ENCODE data around the gene SLF2. TPM values are rescaled to one million over a fixed set of nuclear protein-coding genes. Genes with fewer than 3 reads are reported as not detected.
A peak's percentile ranks its signal among the peaks of the same experiment; 100 is the strongest.

The SLF2 gene
- total RNA-seq, 1 experiment from 2014 or later = 23.1 TPM

- peaks cover 17 to 82% (median 48%) of the 10 kb centered on the region in 3 experiments; a peak in 6 of 7 replicates for H3K36me3 Mint-ChIP-seq (ENCODE audit: insufficient read depth in 1 of 3, low read depth in 3 of 3)
- H3K79me1 ChIP-seq (ENCODE audit: insufficient read depth, low read depth, low read length, poor library complexity, severe bottlenecking) = no peaks in the 10 kb centered on the region
- no peak overlapping the region for H3K4me3 Mint-ChIP-seq
- no peak overlapping the region for H4K5ac ChIP-seq (ENCODE audit: insufficient read length, low read depth, low read length)
- H2BK20ac ChIP-seq (ENCODE audit: low read depth, low read length, poor library complexity, severe bottlenecking) = no peak overlapping the region
- H3K9ac ChIP-seq (ENCODE audit: extremely low read depth, insufficient read length, low read length) = no peak overlapping the region
- H4K20me1 ChIP-seq (ENCODE audit: control insufficient read depth, insufficient read depth, insufficient read length) = no peaks in the 10 kb centered on the region
- no peak overlapping the region for H4K8ac ChIP-seq (replicated peaks; ENCODE audit: insufficient read length, low read depth, low read length)
- H2BK12ac ChIP-seq (ENCODE audit: insufficient read length, low read depth, low read length) = no peak overlapping the region
- no peak overlapping the region for H3T11ph ChIP-seq (ENCODE audit: low read length)
- no peak overlapping the region for H3K4me2 ChIP-seq (ENCODE audit: insufficient read depth, insufficient read length, low read length)
- no peak overlapping the region for H3K27ac ChIP-seq (ENCODE audit: insufficient read length, low read depth, low read length)
- no peaks in the 10 kb centered on the region for H3K23me2 ChIP-seq (ENCODE audit: insufficient read length, low read depth, low read length, poor library complexity, severe bottlenecking)
- 0 out of 7 replicates have a peak overlapping the region, but pooled peaks of 1 of the 3 experiments have one; percentile 44 for H3K27ac Mint-ChIP-seq
- H3K79me2 ChIP-seq (ENCODE audit: insufficient read depth, low read length) = no peaks in the 10 kb centered on the region
- no peak overlapping the region for H2BK5ac ChIP-seq (ENCODE audit: insufficient read length, low read length)
- no peak overlapping the region for H3K56ac ChIP-seq (ENCODE audit: insufficient read length, low read depth, low read length)
- H2AK5ac ChIP-seq (ENCODE audit: insufficient read length, low read length) = no peak overlapping the region
- no peak overlapping the region for H3K14ac ChIP-seq (ENCODE audit: insufficient read depth, low read length)
- H3K27me3 ChIP-seq (ENCODE audit: insufficient read depth, low read length) = no peaks in the 10 kb centered on the region
- no peak overlapping the region for H2AFZ ChIP-seq (ENCODE audit: low read length)
- no peaks in the 10 kb centered on the region for H3K9me3 Mint-ChIP-seq
- H3K4me1 Mint-ChIP-seq = no peaks in the 10 kb centered on the region
- H3K27me3 Mint-ChIP-seq (ENCODE audit: low read depth) = no peaks in the 10 kb centered on the region
- no peak overlapping the region for H2BK120ac ChIP-seq (ENCODE audit: low read depth, low read length, poor library complexity, severe bottlenecking)
- H3K23ac ChIP-seq (ENCODE audit: insufficient read length, low read depth, low read length) = no peak overlapping the region
- no peak overlapping the region for H2BK15ac ChIP-seq (ENCODE audit: low read depth, low read length)
- H4K91ac ChIP-seq (ENCODE audit: insufficient read length, low read depth, low read length) = no peak overlapping the region
- no peaks in the 10 kb centered on the region; the same call in 1 of the 2 replicates for H3K4me1 ChIP-seq (ENCODE audit: insufficient read depth, low read length)
- no peaks in the 10 kb centered on the region for H3K9me3 ChIP-seq (ENCODE audit: control insufficient read depth, low read depth, low read length)
- no peak overlapping the region for H3K4ac ChIP-seq (ENCODE audit: low read depth, low read length)
- DNase-seq = no peak
- TF ChIP-seq, protein P1, sequence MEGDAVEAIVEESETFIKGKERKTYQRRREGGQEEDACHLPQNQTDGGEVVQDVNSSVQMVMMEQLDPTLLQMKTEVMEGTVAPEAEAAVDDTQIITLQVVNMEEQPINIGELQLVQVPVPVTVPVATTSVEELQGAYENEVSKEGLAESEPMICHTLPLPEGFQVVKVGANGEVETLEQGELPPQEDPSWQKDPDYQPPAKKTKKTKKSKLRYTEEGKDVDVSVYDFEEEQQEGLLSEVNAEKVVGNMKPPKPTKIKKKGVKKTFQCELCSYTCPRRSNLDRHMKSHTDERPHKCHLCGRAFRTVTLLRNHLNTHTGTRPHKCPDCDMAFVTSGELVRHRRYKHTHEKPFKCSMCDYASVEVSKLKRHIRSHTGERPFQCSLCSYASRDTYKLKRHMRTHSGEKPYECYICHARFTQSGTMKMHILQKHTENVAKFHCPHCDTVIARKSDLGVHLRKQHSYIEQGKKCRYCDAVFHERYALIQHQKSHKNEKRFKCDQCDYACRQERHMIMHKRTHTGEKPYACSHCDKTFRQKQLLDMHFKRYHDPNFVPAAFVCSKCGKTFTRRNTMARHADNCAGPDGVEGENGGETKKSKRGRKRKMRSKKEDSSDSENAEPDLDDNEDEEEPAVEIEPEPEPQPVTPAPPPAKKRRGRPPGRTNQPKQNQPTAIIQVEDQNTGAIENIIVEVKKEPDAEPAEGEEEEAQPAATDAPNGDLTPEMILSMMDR (conservative IDR thresholded peaks at IDR 0.05) = no peak
- H3K18ac ChIP-seq (ENCODE audit: insufficient read length, low read depth, low read length) = no peak overlapping the region
Measured at GRCh38 chr10:100943508-100943907, 30.7 kb downstream of the SLF2 start.

All from H9 (cell line).